GM18868 (cell line): ENCODE data around the gene GALNT16.
"Not testable (repeated sequence)": the region's sequence is repeated elsewhere in the genome, so short reads cannot be mapped to it uniquely, and the experiment has no call there.

ENCODE experiments used
- ATAC-seq: cut with Tn5 transposase; IDR thresholded peaks from one replicate; pipeline ENCODE4 v1.9.1; 2021; ENCODE audit warnings: mild to moderate bottlenecking, moderate library complexity; ENCODE audit not compliant: unreplicated experiment

GALNT16 gene

DNA sequence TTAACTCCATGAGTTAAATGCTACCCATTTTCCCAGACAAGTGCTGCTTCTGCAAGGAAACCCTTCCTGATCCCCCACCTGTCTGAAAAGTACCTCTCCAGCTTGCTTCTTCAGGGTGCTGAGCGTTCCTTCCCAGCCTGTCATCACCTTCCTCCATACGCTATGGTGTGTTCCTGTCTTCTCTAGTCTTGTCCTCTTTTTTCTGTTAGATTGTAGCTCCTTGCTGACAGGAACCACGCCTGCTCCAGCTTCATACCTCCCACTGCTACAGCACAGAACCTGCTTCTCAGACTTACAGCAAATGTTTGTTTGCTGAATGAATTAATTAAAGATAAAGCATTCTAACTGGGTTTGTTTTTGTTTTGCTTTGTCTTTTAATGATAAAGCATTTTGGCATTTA lies 99.0 kb downstream of the GALNT16 start:
- no peak for ATAC-seq

DNA sequence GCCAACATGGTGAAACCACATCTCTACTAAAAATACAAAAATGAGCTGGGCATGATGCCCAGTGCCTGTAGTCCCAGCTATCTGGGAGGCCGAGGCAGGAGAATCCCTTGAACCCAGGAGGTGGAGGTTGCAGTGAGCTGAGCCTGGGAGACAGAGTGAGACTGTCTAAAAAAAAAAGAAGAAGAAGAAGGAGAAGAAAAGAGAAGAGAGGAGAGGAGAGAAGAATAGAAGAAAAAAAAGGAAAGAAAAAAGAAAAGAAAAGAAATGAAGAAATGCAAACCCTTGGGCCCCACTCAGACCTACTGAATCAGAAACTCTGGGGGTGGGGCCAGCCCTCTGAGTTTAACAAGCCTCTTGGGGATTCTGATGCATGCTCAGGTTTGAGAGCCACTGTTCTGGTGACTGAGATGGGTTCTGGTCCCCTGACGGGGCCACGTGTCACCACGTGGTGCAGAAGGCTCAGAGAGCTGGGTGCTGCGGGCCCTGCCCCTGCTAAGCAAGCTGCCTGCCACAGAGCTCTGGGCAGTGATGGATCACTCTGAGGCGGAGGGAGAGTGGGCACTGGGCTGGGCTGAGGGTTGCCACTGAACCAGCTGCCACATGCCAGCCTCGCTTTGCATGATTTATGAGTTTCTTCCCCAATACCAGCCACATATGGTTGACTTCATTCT lies 100.6 kb downstream of the GALNT16 start:
- peak; percentile 63 for ATAC-seq

DNA sequence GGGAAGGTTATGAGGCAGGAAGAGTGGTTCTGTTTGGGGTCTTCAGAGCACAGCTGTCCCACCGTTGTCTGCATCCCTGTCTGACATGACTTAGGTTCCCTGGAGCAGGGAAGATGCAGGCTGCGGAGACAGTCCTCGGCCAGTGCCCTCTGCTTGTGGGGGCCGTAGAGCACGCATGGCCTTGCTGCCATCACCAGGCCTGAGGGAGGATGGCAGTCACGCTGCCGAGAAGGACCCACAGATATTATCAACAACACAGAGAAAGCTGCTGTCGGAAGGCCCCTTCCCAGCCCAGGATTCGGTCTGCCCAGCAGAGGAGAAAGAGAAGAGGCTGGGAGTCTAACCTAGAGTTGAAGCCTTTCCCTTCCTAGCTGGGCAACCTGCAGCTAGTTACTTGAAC lies 103.1 kb downstream of the GALNT16 start:
- no peak for ATAC-seq

DNA sequence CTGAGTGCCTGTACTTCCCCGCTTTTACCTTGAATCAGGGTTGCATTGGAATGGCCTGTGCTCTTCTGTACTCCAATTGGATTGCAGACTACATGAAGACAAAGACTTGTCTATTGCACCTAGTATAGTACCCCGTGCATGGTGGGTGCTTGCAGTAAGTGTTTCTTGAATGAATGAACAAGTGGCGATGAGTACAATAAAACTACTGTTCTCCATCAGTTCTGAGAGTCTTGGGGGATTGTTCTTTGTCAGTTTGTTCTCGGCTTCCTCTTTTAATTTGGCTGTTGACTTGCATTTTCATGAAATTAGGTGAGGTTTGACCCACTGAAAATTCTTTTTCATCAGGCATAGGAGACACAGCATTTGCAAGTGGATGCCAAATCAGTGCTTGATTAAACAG lies 104.0 kb downstream of the GALNT16 start:
- no peak for ATAC-seq

DNA sequence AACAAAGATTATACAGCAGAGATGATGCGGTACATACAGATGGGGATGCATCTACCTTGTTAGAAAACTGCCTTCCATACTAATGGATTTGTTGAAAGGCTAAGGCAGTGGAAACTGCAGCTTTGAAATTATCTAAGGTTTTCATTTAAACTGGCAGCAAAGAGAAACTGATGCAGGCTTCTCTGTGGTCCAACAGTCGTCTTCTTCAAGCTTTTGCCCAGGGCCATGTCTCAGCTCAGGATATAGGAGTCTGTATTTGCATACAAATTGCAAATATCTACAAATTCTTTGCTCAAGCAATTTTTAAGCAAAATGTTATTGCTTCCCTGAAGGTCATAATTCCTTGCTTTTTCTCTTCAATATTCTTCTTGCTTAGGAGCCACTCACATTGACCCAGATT lies 104.4 kb downstream of the GALNT16 start:
- ATAC-seq = no peak

DNA sequence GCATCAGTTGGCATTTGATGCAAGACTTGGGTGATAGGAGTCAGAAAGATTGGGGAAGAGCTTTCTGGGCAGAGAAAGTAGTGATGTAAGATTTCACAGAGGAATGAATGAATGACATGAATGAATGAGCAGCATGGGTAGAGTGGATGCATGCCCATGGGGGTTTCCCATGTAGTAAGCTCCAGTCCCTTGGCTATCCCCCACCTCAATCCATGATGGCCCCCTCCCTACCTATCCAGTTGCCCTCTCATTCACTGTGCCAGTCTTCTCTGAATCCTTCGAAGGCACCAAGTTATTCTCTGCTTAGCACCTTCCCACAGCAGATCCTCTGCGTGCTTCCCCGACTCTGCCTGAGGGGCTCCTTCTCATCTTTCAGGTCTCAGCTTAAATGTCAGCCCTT lies 106.1 kb downstream of the GALNT16 start:
- ATAC-seq = no peak

DNA sequence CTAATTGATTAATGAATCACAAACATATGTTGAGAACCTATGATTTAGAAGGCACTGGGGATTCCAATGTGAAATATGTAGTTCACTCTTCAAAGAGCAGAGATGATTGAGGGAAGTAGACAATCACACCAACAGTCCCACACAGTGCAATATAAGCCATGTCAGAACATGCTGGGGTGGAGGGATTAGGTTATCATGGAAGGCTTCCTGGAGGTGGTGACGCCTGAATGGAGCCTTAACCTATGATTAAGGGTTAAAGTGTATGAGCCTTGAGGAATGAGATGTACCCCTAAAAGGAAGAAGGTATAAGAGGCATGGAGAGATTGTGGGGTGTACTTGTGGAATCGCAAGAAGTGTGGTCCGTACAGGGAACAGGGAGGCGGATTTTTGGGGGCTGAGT lies 106.8 kb downstream of the GALNT16 start:
- ATAC-seq = no peak

DNA sequence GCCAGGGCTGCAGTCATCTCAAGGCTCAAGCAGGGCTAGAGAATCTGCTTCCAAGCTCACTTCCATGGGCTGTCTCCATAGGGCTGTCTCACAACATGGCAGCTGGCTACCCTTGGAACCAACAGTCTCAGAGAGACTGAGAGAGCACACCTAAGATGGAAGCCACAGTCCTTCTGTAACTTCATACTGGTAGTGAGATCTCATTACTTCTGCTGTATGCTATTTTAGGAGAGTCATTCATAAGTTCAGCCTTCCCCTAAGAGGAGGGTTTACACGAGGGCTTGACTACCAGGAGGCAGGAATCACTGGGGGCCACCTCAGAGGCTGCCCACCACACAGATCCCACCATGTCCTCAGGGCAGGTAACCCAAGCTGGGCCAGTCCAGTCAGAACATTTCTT lies 108.4 kb downstream of the GALNT16 start:
- no peak for ATAC-seq

DNA sequence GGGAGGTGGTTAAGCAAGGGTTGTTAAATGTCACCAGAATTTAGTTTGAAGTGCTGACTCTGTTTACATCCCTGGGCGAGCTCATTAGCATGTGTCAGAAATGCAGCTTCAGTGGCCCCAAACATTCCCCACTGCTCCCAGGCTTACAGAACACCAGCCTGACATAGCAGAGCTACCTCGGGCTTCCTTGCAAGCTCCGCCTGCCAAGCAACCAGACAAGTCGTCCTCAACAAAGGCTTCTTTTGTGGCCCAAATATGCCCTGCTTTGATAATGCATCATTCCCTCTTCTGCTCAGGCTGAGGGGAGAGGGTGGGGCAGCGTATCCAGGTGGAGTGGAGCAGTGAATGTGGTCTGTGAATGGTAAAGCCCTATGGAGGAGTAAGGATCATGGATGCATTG lies 110.1 kb downstream of the GALNT16 start:
- ATAC-seq = no peak

DNA sequence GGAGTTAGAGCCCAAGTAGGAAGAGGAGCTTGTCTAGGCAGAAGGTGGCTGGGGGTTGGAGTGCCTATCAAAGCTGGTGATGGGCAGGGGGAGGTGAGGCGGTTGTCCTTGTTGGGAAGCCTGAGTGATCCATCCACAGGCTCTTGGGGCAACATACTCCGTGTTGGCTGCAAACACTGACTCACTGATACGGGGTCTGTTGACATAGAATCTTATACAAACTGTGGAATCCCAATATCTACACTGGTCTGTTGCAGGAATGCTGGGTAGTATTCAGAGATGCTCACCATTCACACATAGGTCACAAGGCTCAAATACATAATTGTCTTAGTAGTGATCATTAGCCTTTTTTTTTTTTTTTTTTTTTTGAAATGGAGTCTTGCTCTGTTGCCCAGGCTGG lies 112.2 kb downstream of the GALNT16 start:
- no peak for ATAC-seq

DNA sequence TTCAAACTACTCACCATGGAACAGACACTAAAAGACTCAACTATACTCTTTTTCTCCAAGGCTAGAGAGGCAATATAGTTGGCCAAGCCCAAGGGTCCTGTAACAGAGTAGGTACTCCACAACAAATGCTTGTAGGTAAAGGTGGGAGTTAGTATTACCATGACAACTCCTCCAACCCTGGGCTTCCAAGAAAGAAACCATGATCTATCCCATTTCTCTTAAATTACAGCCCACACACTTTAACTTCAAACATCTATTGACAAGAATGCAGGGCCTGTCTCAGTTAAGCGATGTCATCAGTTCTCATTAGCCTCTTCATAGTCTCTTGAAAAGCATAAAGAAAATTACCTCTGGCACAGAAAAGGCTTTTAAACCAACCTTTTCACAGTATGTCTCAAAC lies 113.1 kb downstream of the GALNT16 start:
- no peak for ATAC-seq

DNA sequence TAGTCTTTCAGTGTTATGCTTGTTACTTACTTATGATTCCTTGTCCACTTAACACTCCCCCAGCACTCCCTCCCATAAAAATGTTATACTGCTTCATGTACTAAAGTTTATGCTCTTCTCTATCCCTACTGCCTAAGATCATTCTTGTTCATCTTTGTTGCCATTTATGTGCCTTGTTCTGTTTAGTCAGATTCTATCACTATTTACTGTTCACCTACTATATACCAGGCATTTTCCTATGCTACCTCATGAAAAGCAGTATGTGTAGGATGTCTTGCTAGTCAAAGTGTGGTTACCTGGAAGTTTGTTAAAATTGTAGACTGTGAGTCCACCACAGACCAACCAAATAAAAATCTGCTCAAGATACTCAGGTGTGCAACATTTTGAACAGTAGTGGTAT lies 114.3 kb downstream of the GALNT16 start:
- ATAC-seq = no peak

DNA sequence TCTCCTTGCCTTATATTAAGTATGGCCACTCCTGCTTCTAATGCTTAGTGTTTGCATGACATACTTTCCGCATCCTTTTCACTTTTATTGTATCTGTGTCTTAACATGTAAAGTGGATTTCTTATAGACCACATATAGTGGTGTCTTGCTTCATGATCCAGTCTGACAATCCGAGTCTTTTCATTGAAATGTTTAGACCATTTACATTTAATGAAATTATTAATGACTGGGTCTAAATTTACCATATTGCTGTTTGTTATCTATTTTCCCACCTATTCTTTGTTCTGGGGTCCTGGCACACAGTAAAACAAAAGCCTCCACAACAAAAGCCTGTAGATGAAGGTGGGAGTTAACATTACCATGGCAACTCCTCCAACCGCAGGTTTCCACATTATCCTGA lies 115.2 kb downstream of the GALNT16 start:
- ATAC-seq = no peak

DNA sequence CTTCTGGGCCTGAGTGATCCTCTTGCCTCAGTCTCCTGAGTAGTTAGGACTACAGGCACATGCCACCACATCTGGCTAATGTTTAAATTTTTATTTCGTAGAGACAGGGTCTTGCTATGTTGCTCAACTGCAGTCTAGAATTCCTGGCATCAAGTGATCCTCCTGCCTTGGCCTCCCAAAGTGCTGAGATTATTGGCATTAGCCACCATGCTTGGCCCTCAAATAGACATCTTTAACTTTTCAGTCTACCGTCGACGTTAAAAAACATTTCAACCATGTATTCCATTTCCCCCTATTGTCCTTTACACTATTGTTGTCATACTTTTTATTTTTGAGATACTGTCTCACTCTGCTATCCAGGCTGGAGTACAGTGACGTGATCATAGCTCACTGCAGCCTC lies 115.8 kb downstream of the GALNT16 start:
- ATAC-seq = no peak

DNA sequence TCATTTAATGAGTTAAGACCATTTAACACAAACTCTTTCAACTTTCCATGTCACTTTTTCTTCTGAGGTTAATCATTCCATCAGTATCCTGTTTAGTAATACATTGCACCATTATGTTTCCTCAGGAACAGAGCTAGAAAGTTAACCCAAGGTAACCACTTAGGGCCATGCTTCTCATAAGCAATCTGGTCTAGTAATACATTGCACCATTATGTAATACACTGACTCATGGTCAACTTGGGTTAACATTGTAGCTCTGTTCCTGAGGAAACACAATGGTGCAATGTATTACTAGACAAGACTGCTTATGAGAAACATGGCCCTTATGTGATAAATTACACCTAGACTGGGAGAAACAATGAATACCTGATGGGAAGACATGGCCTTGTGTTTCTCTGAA lies 116.5 kb downstream of the GALNT16 start:
- ATAC-seq = no peak

DNA sequence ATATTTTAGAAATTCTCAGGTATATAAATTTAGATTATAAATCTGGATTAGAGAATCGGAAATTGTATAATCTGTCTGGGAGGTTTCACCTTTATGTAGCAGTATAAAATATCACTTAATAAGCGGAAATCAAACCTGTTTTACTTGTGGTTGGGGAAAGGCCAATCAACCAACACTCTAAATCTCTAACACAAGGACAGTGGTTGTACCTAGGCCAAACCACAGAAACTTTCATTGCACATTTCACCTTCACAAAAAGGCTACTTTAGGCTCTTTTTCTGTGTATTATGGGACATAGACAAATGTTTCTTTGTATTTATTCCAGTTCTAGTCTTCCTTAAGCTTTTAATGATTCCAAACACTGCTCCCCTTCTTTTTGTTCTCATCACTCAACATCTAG lies 118.3 kb downstream of the GALNT16 start:
- no peak for ATAC-seq

DNA sequence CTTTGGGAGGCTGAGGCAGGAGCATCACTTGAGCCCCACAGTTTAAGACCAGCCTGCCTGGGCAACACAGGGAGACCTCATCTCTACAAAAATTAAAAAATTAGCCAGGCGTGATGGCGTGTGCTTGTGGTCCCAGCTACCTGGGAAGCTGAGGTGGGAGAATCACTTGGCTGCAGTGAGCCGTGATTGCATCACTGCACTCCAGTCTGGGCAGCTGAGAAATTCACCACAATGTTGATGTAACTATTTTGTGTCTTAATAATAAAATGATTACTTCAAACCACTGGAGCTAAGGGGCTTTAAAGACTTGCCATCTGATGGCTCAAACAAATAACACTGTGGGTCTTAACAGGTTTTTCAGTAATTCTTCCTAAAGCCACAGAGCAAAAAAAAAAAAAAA lies 127.4 kb downstream of the GALNT16 start:
- ATAC-seq = no peak

DNA sequence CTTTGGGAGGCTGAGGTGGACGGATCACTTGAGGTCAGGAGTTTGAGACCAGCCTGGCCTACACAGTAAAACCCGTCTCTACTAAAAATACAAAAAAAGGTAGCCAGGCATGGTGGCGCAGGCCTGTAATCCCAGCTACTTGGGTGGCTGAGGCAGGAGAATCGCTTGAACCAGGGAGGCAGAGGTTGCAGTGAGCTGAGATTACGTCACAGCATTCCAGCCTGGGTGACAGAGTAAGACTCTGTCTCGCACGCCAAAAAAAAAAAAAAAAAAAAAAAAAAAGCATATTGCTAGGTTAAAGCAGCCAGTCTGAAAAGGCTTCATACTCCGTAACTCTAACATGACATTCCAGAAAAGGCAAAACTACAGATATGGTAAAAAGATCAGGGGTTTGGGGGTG lies 131.4 kb downstream of the GALNT16 start:
- not testable (repeated sequence) for ATAC-seq

DNA sequence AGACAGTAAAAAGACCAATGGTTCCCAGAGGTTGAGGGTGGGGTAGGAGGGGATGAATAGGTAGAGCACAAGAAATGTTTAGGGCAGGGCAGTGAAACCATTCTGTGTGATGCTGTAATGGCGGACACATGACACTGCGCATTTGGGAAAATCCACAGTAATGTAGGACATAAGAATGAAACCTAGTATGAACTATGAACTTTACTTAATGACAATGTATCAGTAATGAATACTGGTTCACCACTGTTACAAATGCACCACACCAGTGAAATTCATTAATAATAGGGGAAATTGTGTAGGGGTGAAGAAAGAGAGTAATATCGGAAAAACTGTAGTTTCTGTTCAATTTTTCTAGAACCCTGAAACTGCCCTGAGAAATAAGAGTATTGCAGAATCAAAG lies 132.5 kb downstream of the GALNT16 start:
- ATAC-seq = peak; percentile 49

DNA sequence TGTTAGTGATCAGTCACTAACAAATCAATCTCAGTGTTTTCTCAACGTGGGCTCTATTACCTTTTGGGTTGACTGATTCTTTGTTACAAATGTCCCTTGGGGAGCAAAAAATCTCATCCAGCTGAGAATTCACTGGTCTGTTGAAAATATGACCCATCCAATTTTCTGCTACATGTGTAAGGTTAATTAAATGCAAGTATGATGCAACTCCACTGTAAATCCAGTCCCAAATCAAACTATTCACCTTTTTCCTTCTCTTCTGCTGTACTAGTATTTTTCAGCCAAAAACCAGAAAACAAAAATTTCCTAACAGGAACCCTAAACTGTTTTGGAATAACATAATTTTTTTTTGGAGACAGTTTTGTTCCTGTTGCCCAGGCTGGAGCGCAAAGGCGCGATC lies 136.0 kb downstream of the GALNT16 start:
- no peak for ATAC-seq

DNA sequence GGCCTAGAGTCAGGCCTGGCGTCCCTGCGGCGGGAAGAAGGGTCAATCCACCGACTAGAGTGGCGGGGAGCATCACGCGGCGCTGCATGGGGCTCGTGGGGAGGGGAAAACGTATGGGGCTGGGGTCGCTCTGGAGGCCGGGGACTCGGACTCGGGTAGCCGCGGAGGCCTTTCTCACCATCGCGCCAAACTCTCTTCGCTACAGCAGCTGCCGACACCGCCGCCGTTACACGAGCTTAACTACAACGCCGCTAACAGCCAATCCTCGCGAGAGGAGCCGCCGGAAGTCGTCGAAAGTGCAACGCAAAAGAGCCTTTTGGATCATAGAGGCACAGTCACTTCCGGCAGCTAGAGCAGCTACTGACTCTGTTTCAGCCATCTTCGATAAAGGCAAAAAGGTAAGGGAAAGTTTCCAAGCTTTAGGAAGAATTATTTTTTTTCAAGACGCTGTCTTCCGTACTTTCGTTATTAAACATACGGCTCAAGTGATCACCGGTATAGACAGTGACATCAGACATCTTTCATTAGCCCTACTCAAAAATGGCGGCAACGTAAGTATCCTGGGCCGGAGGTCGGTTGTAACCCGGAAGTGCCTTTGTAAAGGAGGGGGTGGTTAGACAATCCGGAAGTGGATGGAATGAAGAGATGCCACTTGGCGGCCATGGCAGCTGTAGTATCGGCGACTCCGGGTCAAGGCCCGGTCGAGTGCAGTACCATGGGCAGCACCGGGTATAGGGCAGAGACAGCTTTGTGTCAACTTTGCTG lies 138.3 kb downstream of the GALNT16 start, which contains the start of the genes ERH and SLC39A9:
Gene ERH, minus strand, starts transcription at position 247 of the 765 bp plus-strand sequence. Its CDS starts 66 bp downstream, at position 181.
Gene SLC39A9, plus strand, starts transcription at position 640 of the 765 bp plus-strand sequence. CDS start 678 bp downstream, outside the sequence.
- ATAC-seq = peak; percentile 89

DNA sequence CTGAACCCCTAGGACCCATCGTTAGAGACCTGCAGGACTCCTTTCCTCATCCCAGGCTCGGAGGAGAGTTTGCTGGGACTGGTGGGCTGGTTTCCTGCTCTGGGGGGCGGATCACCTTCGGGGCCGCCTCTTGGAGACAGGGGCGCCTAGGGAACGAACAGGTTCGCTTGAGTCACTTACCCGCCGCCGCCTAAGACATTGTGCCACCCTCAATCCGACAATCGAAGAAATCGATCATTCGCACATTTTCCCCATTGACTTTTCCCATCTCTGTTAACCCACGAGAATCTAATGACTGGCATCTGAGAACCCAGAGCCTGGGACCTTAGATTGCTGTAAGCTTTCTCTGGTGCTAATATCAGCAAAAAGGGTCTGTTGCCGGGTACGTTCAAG lies 138.9 kb downstream of the GALNT16 start:
- ATAC-seq = peak; percentile 17
